H9 (cell line): ENCODE results near the gene SSX7. TPM values are rescaled to one million over a fixed set of nuclear protein-coding genes. Genes with fewer than 3 reads are reported as not detected.
"Not testable (repeated sequence)": the region's sequence is repeated elsewhere in the genome, so short reads cannot be mapped to it uniquely, and the experiment has no call there.

ENCODE experiments used
- DNase-seq: peaks from one replicate; pipeline ENCODE4 v3.0.0-alpha.2; 2017
- H2AFZ ChIP-seq: one replicate; pipeline ENCODE4 v1.6.1; 2013; ENCODE audit warnings: mild to moderate bottlenecking, low read length, control low read depth, moderate library complexity
- H2AK5ac ChIP-seq: 2 replicates; pipeline ENCODE4 v1.6.1; 2013; ENCODE audit warnings: low read length, control low read depth, mixed read lengths; ENCODE audit not compliant: insufficient read length
- H2BK120ac ChIP-seq: one replicate; pipeline ENCODE4 v1.6.1; 2013; ENCODE audit warnings: low read depth, mild to moderate bottlenecking, low read length, control low read depth, inconsistent platforms; ENCODE audit not compliant: poor library complexity, severe bottlenecking
- H2BK12ac ChIP-seq: 2 replicates; pipeline ENCODE4 v1.6.1; 2013; ENCODE audit warnings: low read length, control low read depth, mixed read lengths, low read depth; ENCODE audit not compliant: insufficient read length
- H2BK15ac ChIP-seq: 2 replicates; pipeline ENCODE4 v1.6.1; 2013; ENCODE audit warnings: low read depth, low read length, control low read depth
- H2BK20ac ChIP-seq: one replicate; pipeline ENCODE4 v1.6.1; 2013; ENCODE audit warnings: low read depth, mild to moderate bottlenecking, low read length, control low read depth, inconsistent platforms; ENCODE audit not compliant: poor library complexity, severe bottlenecking
- H2BK5ac ChIP-seq: 2 replicates; pipeline ENCODE4 v1.6.1; 2013; ENCODE audit warnings: low read length, control low read depth, mixed read lengths; ENCODE audit not compliant: insufficient read length
- H3K14ac ChIP-seq: 2 replicates; pipeline ENCODE4 v1.6.1; 2013; ENCODE audit warnings: low read length, control low read depth; ENCODE audit not compliant: insufficient read depth
- H3K18ac ChIP-seq: 2 replicates; pipeline ENCODE4 v1.6.1; 2013; ENCODE audit warnings: low read depth, mild to moderate bottlenecking, mixed read lengths, low read length, control low read depth; ENCODE audit not compliant: insufficient read length
- H3K23ac ChIP-seq: 2 replicates; pipeline ENCODE4 v1.6.1; 2013; ENCODE audit warnings: low read length, control low read depth, mixed read lengths, low read depth; ENCODE audit not compliant: insufficient read length
- H3K23me2 ChIP-seq: 2 replicates; pipeline ENCODE4 v1.6.1; 2013; ENCODE audit warnings: low read depth, mild to moderate bottlenecking, mixed read lengths, low read length, control low read depth; ENCODE audit not compliant: insufficient read length, poor library complexity, severe bottlenecking
- H3K27ac ChIP-seq: 2 replicates; pipeline ENCODE4 v1.5.1; 2013; ENCODE audit warnings: low read length, control low read depth, mixed read lengths, low read depth; ENCODE audit not compliant: insufficient read length
- H3K27me3 ChIP-seq: 2 replicates; pipeline ENCODE4 v1.6.1; 2013; ENCODE audit warnings: low read length, control low read depth, inconsistent platforms; ENCODE audit not compliant: insufficient read depth
- H3K4ac ChIP-seq: 2 replicates; pipeline ENCODE4 v1.6.1; 2013; ENCODE audit warnings: low read depth, mild to moderate bottlenecking, control low read depth, inconsistent platforms, low read length, moderate library complexity
- H3K4me1 ChIP-seq: 2 replicates; pipeline ENCODE4 v1.6.1; 2013; ENCODE audit warnings: low read length, control low read depth, inconsistent platforms; ENCODE audit not compliant: insufficient read depth
- H3K4me2 ChIP-seq: 2 replicates; pipeline ENCODE4 v1.6.1; 2013; ENCODE audit warnings: low read length, control low read depth, mixed read lengths; ENCODE audit not compliant: insufficient read length, insufficient read depth
- H3K56ac ChIP-seq: 2 replicates; pipeline ENCODE4 v1.6.1; 2013; ENCODE audit warnings: low read depth, mild to moderate bottlenecking, mixed read lengths, low read length, control low read depth; ENCODE audit not compliant: insufficient read length
- H3K79me1 ChIP-seq: 2 replicates; pipeline ENCODE4 v1.6.1; 2013; ENCODE audit warnings: low read depth, mild to moderate bottlenecking, moderate library complexity, low read length, control low read depth, inconsistent platforms; ENCODE audit not compliant: insufficient read depth, poor library complexity, severe bottlenecking
- H3K79me2 ChIP-seq: 2 replicates; pipeline ENCODE4 v1.6.1; 2013; ENCODE audit warnings: low read length, control low read depth, inconsistent platforms; ENCODE audit not compliant: insufficient read depth
- H3K9ac ChIP-seq: 2 replicates; pipeline ENCODE4 v1.6.1; 2013; ENCODE audit warnings: low read length, control low read depth, mixed read lengths; ENCODE audit not compliant: insufficient read length; ENCODE audit errors: extremely low read depth
- H3K9me3 ChIP-seq: one replicate; pipeline ENCODE4 v1.6.1; 2013; ENCODE audit warnings: low read depth, low read length, inconsistent platforms; ENCODE audit not compliant: control insufficient read depth
- H3T11ph ChIP-seq: one replicate; pipeline ENCODE4 v1.6.1; 2013; ENCODE audit warnings: mild to moderate bottlenecking, low read length, control low read depth, inconsistent platforms
- H4K20me1 ChIP-seq: one replicate; pipeline ENCODE4 v1.6.1; 2013; ENCODE audit not compliant: control insufficient read depth, insufficient read length, insufficient read depth
- H4K5ac ChIP-seq: 2 replicates; pipeline ENCODE4 v1.6.1; 2013; ENCODE audit warnings: low read depth, mild to moderate bottlenecking, mixed read lengths, low read length, control low read depth; ENCODE audit not compliant: insufficient read length
- H4K8ac ChIP-seq: replicated peaks from 2 replicates; pipeline ENCODE4 v1.6.1; 2013; ENCODE audit warnings: low read length, control low read depth, mixed read lengths, low read depth; ENCODE audit not compliant: insufficient read length
- H4K91ac ChIP-seq: 2 replicates; pipeline ENCODE4 v1.6.1; 2013; ENCODE audit warnings: low read depth, mild to moderate bottlenecking, moderate library complexity, mixed read lengths, low read length, control low read depth; ENCODE audit not compliant: insufficient read length
- H3K27ac Mint-ChIP-seq, 3 experiments: 2 replicates in 2 of 3; 3 replicates in 1 of 3; pipeline ENCODE4 v1.8.0; 2020 to 2021; ENCODE audit warnings: mixed read lengths in 3 of 3, mild to moderate bottlenecking in 1 of 3, moderate library complexity in 1 of 3
- H3K27me3 Mint-ChIP-seq: 2 replicates; pipeline ENCODE4 v1.8.0; 2021; ENCODE audit warnings: low read depth, mild to moderate bottlenecking, moderate library complexity, mixed read lengths
- H3K36me3 Mint-ChIP-seq, 3 experiments: 2 replicates in 2 of 3; 3 replicates in 1 of 3; pipeline ENCODE4 v1.8.0; 2020 to 2021; ENCODE audit warnings: low read depth in 3 of 3, mixed read lengths in 3 of 3; ENCODE audit not compliant: insufficient read depth in 1 of 3
- H3K4me1 Mint-ChIP-seq, 2 experiments: 2 replicates each; pipeline ENCODE4 v1.8.0; 2020; ENCODE audit warnings: mixed read lengths in 2 of 2
- H3K4me3 Mint-ChIP-seq, 2 experiments: 2 replicates in 1 of 2; 3 replicates in 1 of 2; pipeline ENCODE4 v1.8.0; 2020 to 2021; ENCODE audit warnings: mild to moderate bottlenecking in 2 of 2, mixed read lengths in 2 of 2, moderate library complexity in 1 of 2
- H3K9me3 Mint-ChIP-seq, 2 experiments: 2 replicates in 1 of 2; 3 replicates in 1 of 2; pipeline ENCODE4 v1.8.0; 2020; ENCODE audit warnings: mild to moderate bottlenecking in 2 of 2, mixed read lengths in 2 of 2, moderate library complexity in 1 of 2
- WGBS: extraction: QIAGEN DNeasy Blood & Tissue Kit; methylation state at CpG from one replicate; pipeline ENCODE4 v1.1.7; 2013; ENCODE audit warnings: missing lambda C conversion rate, low lambda C conversion rate, mixed read lengths; ENCODE audit not compliant: insufficient read length; ENCODE audit errors: extremely low coverage; 5-methylcytosine and 5-hydroxymethylcytosine counted together
- total RNA-seq: library from RNA; stranded (reverse); gene quantifications from 2 replicates; pipeline ENCODE4 v1.2.1, GENCODE V29; 2021

SSX7 gene
- total RNA-seq, 1 experiment from 2014 or later, result not detected

GRCh38 chrX:52628483-52628882 is 26.2 kb downstream of the SSX7 start:
- not testable (repeated sequence) for H3K23me2 ChIP-seq, H3K79me2 ChIP-seq, H2BK20ac ChIP-seq, H3K4me1 ChIP-seq, H3K79me1 ChIP-seq, H3T11ph ChIP-seq, H3K4me2 ChIP-seq, DNase-seq, H2BK15ac ChIP-seq, H3K4me3 Mint-ChIP-seq, H2AFZ ChIP-seq, H3K27me3 Mint-ChIP-seq, H3K36me3 Mint-ChIP-seq, H3K18ac ChIP-seq, H3K4me1 Mint-ChIP-seq, H2BK120ac ChIP-seq, H3K14ac ChIP-seq, H4K8ac ChIP-seq, H3K23ac ChIP-seq, H3K56ac ChIP-seq, H3K4ac ChIP-seq, H3K27ac ChIP-seq, H4K5ac ChIP-seq, H3K27me3 ChIP-seq, H4K91ac ChIP-seq, H2AK5ac ChIP-seq, H3K9me3 ChIP-seq, H2BK5ac ChIP-seq, H2BK12ac ChIP-seq, H3K27ac Mint-ChIP-seq, H3K9ac ChIP-seq, H4K20me1 ChIP-seq
- H3K9me3 Mint-ChIP-seq, result peaks cover 64 to 77% of the 10 kb centered on the region in 2 experiments
- whole genome bisulfite sequencing, result no CpG with 5 or more reads among the region's 3 CpGs

- not testable (repeated sequence) for H4K20me1 ChIP-seq, H3K36me3 Mint-ChIP-seq, H2BK15ac ChIP-seq, H4K91ac ChIP-seq, H3K27ac ChIP-seq, DNase-seq, H3K4me1 ChIP-seq, H3K56ac ChIP-seq, H3K27ac Mint-ChIP-seq, H2BK20ac ChIP-seq, H3K18ac ChIP-seq, H3K4me3 Mint-ChIP-seq, H3K4me1 Mint-ChIP-seq, H2BK5ac ChIP-seq, H3K79me2 ChIP-seq, H3K4me2 ChIP-seq, H3K9me3 ChIP-seq, H4K8ac ChIP-seq, H3K14ac ChIP-seq, H2AFZ ChIP-seq, H3K23me2 ChIP-seq, H3K27me3 Mint-ChIP-seq, H2BK12ac ChIP-seq, H2BK120ac ChIP-seq, H3K23ac ChIP-seq, H3K4ac ChIP-seq, H2AK5ac ChIP-seq, H3T11ph ChIP-seq, H3K9ac ChIP-seq, H3K79me1 ChIP-seq, H4K5ac ChIP-seq, H3K27me3 ChIP-seq
- H3K9me3 Mint-ChIP-seq, result peaks cover 66 to 86% of the 10 kb centered on the region in 2 experiments
- WGBS, result no CpG with 5 or more reads among the region's 8 CpGs
Observed at GRCh38 chrX:52620661-52621060, 34.0 kb downstream of the SSX7 start.
